Right kidney (tissue), 1 donor: ENCODE measurements around the gene PRKG1.
"Not testable (repeated sequence)": the region's sequence is repeated elsewhere in the genome, so short reads cannot be mapped to it uniquely, and the experiment has no call there.

Source experiments
- DNase-seq: peaks from one replicate; pipeline ENCODE4 v3.0.0-alpha.2; 2016

PRKG1 gene

GRCh38 chr10:51228714-51229100, 154.4 kb downstream of the PRKG1 start:
- no peak for DNase-seq

GRCh38 chr10:51230887-51231585, 156.7 kb downstream of the PRKG1 start:
- DNase-seq = no peak

DNA sequence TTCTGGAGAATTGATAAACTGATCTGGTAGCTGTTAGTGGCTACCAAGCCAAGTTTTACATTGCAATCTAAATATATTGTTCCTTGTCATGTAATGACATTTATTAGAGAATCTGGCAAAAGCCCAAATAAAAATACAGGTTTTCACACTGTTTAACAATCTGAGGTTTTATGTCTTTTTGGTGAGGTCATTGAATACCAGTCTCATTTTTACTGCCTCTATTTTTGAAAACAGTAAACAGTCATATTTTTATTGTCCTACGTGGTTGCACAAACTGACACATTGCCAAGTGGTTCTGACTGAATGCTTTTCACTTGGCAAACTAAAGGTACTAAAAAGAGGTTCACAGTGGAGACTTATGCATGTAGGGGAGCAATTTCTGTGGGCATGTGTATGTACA, 157.5 kb downstream of the PRKG1 start:
- no peak for DNase-seq

- no peak for DNase-seq
Measured at GRCh38 chr10:51233337-51234100, 159.2 kb downstream of the PRKG1 start.

DNA sequence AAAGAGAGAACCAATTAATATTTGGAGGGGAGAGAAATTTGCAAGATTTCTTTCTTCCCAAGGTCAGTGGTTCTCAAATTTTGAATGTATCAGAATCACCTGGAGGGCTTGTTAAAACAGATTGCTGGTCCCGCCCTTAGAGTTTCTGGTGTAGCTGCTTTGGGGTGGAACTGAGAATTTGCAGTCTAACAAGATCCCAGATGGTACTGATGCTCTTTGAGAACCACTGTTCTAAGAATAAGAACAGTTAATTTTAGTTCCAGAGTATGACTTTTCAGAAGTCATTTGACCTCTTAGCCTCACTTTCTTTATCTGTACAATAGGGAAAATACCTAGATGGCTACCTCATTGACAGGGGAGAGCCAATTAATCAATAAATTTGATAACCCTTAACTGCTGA, 161.6 kb downstream of the PRKG1 start:
- DNase-seq = no peak

DNA sequence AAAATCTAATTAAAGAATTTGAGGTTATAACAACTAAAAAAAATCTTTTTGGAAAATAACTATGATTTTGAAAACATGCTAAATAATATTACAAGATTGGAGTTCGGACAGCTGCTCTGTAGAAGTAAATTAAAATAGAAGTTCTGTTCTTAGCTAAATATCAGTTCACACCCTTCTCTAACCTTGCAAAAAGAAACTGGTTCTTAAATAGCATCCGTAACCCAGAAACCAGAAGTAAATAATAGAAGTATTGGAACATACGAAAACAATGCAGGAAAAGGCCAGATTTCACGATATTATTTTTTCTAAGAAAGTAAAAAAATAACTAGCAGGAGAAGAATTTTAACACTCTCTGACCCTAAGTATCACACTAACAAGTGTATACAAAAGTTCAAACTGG, 164.7 kb downstream of the PRKG1 start:
- no peak for DNase-seq

GRCh38 chr10:51241461-51241860, 167.2 kb downstream of the PRKG1 start:
- DNase-seq = no peak

GRCh38 chr10:51242393-51242792, 168.1 kb downstream of the PRKG1 start:
- no peak for DNase-seq

GRCh38 chr10:51244309-51244708, 170.0 kb downstream of the PRKG1 start:
- no peak for DNase-seq

- DNase-seq = peak; percentile 31
Measured at GRCh38 chr10:51244748-51245490, 170.6 kb downstream of the PRKG1 start.

DNA sequence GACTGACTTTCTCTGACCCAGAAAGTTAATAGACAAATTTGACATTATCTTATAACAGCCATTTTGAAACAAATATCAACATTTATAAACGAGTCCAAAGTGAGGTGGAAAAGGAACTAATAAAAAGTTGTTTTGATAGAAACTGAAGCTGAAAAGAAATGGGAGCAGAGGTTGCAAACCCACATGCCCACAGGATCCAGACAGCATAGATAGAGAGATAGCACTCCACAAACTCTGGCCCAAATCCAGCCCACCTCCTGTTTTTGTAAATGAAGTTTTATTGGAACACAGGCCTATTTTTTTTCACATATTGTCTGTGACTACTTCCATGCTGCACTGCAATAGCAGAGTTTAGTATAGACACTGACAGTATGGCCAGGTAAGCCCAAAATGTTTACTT, 171.9 kb downstream of the PRKG1 start:
- DNase-seq = no peak

DNA sequence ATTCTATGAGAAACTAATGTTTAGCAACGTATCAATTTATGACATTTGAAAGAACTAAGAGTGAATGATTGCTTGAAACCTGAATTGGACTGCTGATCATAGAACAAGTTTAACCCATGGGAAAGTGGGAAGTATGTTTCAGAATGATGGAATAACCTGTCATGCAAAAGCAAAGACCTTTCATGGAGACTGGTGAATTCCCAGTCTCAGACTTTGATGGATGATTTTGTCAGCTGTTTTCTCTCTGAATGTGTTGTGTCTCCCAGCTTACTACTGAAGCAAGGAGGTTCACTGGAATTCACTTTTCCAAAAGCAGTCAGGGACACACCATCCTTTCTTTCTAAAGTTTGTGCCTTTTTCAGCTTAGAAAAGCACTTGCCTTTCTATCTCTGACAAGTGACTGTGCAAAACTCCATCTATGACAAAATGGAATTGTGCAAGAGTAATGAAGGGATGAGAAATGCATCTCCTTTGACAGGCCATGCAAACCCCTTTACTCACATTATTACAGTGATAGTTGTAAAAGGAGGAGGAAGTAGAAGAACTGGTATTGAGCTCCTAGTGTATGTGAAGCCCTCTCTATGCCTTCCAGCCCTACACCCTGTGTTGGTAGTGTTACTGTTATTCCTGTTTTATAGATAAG, 176.1 kb downstream of the PRKG1 start:
- no peak for DNase-seq

DNA sequence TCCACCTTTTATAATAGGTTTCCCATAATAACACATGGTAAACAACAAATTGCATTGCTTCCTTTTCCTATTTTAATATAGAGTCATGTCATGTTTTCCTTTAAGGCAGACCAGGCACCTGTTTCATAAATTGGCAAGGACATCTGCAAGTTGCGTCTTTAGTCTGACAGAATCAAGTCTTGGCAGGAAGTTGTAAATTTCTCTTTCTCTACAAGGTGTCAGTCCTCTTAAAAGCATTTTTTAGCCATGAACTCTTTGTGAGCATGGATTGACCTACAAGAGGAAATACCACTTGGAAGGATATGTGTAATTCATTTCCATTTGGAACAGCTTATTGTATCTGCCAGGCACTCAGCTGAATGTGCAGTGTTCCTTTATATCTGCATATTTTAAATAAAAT, 176.8 kb downstream of the PRKG1 start:
- DNase-seq = no peak

- DNase-seq = no peak
Measured at GRCh38 chr10:51255381-51255780, 181.1 kb downstream of the PRKG1 start.

DNA sequence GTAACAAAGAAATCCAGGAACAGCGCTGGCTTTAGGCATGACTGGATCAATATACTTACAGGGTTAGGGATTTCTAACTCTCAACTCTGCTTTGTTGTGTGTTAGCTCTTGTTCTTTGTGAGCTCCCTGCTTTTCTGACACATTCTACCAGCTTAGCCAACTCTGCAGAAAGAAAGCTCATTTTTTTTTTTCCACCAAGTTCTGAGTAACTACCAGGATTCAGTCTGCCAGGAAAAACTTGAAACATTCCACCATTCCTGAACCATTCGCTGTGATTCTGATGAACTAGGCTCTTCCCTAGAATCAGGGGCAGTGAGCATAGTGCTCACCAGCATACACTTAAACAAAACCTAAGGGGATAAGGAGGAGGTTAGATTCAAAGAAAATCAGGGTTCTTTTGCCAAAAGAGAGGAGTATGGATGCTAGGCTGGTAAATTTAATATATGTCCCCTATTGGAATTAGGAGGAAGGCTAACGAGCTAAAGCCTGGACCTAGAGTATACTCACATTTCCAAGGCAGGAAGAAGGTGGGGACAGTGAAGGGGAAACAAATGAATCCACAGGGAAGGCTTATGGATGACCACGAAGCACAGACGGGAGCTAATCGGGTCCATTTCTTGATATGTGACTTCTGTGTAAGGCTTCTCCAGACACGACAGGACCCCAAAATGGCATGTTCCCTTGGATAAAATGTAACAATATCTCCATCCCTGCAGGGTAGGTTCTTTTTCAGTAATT, 183.4 kb downstream of the PRKG1 start:
- DNase-seq = no peak

DNA sequence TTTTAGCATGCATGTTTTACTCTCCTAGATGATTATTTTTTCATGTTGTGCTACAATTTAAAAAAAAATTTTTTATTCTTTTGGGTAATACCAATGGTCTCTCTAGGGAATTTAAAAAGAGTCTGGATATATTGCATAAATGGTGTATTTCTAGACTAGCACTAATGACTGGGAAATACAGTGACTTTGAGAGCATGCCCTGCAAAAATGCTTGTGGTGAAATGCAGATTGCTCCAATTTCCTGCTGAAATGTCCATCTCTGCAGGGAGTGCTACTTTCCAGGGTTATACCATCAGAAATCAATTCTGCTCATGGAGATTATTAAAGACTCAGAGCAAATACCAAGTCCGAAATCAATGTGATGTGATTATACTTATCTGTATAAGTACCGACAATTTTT, 186.1 kb downstream of the PRKG1 start:
- DNase-seq = no peak

DNA sequence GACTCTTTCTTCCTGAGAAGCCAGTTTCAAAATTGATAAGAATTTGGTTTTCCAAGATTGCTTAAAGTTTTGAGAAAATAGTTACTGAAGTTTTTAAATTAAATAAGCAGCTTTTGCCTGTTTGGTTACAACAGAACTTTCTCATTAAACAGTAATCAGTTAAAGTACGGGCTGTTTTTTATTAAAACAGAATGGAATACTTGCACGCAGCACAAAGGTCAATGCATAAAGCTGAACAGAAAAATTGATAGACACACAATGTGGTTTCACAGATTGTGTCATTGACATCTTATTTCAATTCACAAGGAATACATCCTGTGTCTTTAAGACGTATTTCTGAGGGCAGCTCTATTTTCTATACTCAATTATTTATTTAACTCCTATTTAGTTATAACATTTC, 192.2 kb downstream of the PRKG1 start:
- DNase-seq = no peak

DNA sequence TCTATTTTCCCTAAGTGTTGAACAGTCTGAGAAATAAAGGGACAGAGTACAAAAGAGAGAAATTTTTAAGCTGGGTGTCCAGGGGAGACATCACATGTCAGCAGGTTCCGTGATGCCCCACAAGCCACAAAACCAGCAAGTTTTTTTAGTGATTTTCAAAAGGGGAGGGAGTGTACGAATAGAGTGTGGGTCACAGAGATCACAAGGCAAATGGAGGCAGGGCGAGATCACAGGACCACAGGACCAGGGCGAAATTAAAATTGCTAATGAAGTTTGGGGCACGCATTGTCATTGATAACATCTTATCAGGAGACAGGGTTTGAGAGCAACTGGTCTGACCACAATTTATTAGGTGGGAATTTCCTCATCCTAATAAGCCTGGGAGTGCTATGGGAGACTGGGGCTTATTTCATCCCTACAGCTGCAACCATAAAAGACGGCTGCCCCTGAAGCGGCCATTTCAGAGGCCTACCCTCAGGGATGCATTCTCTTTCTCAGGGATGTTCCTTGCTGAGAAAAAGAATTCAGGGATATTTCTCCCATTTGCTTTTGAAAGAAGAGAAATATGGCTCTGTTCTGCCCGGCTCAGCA, 193.8 kb downstream of the PRKG1 start:
- DNase-seq = not testable (repeated sequence)

GRCh38 chr10:51269821-51270220, 195.5 kb downstream of the PRKG1 start:
- no peak for DNase-seq

DNA sequence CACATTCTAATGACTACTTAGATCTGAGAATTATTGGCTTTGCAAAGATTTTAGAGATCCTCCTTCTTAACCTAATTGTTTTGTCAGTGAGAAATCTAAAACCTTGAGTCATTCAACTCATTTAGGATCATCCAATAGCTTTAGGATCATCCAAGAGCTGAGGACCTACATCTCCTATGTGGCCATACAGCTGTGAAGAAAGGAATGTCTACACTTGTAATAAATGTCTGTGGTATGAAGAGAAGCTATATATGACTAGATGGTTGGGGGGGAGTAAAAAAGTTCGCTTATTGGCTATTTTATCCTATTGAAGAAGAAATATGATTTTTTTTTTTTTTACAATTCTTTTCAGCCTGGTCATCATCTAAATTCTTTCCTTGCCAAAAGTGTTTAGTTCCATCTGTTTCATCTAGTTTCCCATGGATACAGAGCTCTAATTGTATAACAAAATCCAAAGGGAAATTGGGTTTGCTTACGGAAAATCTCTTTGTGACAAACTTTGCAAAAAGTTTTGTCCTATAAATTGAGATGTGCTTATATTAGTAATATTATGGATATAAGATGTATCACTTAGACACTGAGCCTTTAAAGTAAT, 196.7 kb downstream of the PRKG1 start:
- no peak for DNase-seq

GRCh38 chr10:51272099-51272498, 197.8 kb downstream of the PRKG1 start:
- not testable (repeated sequence) for DNase-seq
